ENCODE data around the gene OPA3.

The OPA3 gene

GRCh38 chr19:45506246-45506988 is 78.2 kb downstream of the OPA3 start:
- in situ Hi-C loops (cut with HindIII; ENCODE audit: low sequenced_read_pairs) = loop anchor here (5.0 kb wide), 2 partner anchors 39 to 51 kb away; partner anchors contain the start of gene FOSB

- in situ Hi-C loops (cut with HindIII; ENCODE audit: low sequenced_read_pairs) = loop anchor here (5.0 kb wide), 2 partner anchors 39 to 51 kb away; partner anchors contain the start of gene FOSB
Measured at GRCh38 chr19:45505996-45506245, 78.7 kb downstream of the OPA3 start.

- in situ Hi-C loops (cut with HindIII; ENCODE audit: low sequenced_read_pairs) = loop anchor here (5.0 kb wide), 2 partner anchors 38 to 52 kb away; partner anchors contain the start of gene FOSB
Measured at GRCh38 chr19:45505151-45505995, 79.2 kb downstream of the OPA3 start.

GRCh38 chr19:45503909-45504308 is 80.7 kb downstream of the OPA3 start:
- in situ Hi-C loops (cut with HindIII; ENCODE audit: low sequenced_read_pairs) = no loop called here

GRCh38 chr19:45502111-45502510 is 82.5 kb downstream of the OPA3 start:
- in situ Hi-C loops (cut with HindIII; ENCODE audit: low sequenced_read_pairs) = no loop called here

- in situ Hi-C loops (cut with HindIII; ENCODE audit: low sequenced_read_pairs) = no loop called here
Measured at GRCh38 chr19:45501730-45502014, 82.9 kb downstream of the OPA3 start.

GRCh38 chr19:45500918-45501729 is 83.5 kb downstream of the OPA3 start:
- in situ Hi-C loops (cut with HindIII; ENCODE audit: low sequenced_read_pairs) = no loop called here

GRCh38 chr19:45499196-45500180 is 85.1 kb downstream of the OPA3 start:
- in situ Hi-C loops (cut with HindIII; ENCODE audit: low sequenced_read_pairs) = no loop called here

- in situ Hi-C loops (cut with HindIII; ENCODE audit: low sequenced_read_pairs) = no loop called here
Measured at GRCh38 chr19:45498411-45499195, 86.0 kb downstream of the OPA3 start, which contains the start of gene PPM1N. TSS of gene PPM1N (plus strand) at chr19:45498443. CDS start at chr19:45498473, 30 bp downstream.

- in situ Hi-C loops (cut with HindIII; ENCODE audit: low sequenced_read_pairs) = no loop called here
Measured at GRCh38 chr19:45497791-45498190, 86.8 kb downstream of the OPA3 start.

- in situ Hi-C loops (cut with HindIII; ENCODE audit: low sequenced_read_pairs) = no loop called here
Measured at GRCh38 chr19:45496349-45496953, 88.2 kb downstream of the OPA3 start.

- in situ Hi-C loops (cut with HindIII; ENCODE audit: low sequenced_read_pairs) = no loop called here
Measured at GRCh38 chr19:45495178-45495577, 89.4 kb downstream of the OPA3 start.

GRCh38 chr19:45494261-45494916 is 90.2 kb downstream of the OPA3 start:
- in situ Hi-C loops (cut with HindIII; ENCODE audit: low sequenced_read_pairs) = no loop called here

GRCh38 chr19:45492627-45493470 is 91.8 kb downstream of the OPA3 start:
- in situ Hi-C loops (cut with HindIII; ENCODE audit: low sequenced_read_pairs) = no loop called here

GRCh38 chr19:45492137-45492626 is 92.4 kb downstream of the OPA3 start:
- in situ Hi-C loops (cut with HindIII; ENCODE audit: low sequenced_read_pairs) = no loop called here

- in situ Hi-C loops (cut with HindIII; ENCODE audit: low sequenced_read_pairs) = no loop called here
Measured at GRCh38 chr19:45489216-45489855, 95.3 kb downstream of the OPA3 start.

- in situ Hi-C loops (cut with HindIII; ENCODE audit: low sequenced_read_pairs) = no loop called here
Measured at GRCh38 chr19:45488708-45489107, 95.9 kb downstream of the OPA3 start.
